GM18520 (cell line): Measurements from ENCODE around the gene USP20.
A peak's percentile ranks its signal among the peaks of the same experiment; 100 is the strongest.

Source experiments
- ATAC-seq: cut with Tn5 transposase; IDR thresholded peaks from one replicate; pipeline ENCODE4 v1.9.1; 2021; ENCODE audit not compliant: unreplicated experiment

USP20 gene

DNA sequence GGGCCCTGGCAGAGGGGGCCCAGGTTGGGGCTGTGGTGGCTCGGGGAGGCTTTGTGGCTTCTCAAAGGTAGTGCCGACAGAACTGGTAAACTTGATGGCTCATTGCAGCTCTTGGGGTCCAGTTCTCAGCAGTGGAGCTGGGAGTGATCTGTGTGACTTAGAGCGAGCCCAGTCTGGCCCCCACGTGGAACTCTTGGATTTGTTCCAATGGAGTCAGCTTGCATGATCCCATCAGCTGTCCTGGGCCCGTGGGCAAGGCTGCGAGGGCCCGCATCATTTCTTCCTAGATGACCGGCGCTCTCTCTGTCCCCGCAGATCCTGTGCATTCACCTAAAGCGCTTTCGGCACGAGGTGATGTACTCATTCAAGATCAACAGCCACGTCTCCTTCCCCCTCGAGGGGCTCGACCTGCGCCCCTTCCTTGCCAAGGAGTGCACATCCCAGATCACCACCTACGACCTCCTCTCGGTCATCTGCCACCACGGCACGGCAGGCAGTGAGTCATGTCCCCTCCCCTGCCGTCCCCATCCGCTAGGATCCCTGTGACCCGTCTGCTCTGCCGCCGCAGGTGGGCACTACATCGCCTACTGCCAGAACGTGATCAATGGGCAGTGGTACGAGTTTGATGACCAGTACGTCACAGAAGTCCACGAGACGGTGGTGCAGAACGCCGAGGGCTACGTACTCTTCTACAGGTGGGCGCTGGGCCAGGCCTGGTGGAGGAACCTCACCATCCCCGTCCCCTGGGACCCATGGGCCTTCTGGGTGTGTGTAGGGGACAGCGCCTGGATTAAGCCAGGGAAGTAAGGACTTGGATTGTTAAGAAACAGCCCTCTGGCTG, 39.2 kb downstream of the USP20 start:
- no peak for ATAC-seq

DNA sequence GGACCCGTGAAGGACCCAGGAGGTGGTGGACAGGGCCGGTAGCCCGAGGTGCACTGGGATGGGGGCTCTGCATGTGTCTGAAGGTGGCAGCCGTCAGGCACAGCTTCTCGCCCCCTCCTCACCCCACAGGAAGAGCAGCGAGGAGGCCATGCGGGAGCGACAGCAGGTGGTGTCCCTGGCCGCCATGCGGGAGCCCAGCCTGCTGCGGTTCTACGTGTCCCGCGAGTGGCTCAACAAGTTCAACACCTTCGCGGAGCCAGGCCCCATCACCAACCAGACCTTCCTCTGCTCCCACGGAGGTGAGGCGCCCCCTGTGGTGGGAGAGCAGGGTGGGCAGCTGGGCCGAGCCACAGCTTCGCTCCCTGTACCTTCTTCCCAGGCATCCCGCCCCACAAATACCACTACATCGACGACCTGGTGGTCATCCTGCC, 39.9 kb downstream of the USP20 start:
- no peak for ATAC-seq

DNA sequence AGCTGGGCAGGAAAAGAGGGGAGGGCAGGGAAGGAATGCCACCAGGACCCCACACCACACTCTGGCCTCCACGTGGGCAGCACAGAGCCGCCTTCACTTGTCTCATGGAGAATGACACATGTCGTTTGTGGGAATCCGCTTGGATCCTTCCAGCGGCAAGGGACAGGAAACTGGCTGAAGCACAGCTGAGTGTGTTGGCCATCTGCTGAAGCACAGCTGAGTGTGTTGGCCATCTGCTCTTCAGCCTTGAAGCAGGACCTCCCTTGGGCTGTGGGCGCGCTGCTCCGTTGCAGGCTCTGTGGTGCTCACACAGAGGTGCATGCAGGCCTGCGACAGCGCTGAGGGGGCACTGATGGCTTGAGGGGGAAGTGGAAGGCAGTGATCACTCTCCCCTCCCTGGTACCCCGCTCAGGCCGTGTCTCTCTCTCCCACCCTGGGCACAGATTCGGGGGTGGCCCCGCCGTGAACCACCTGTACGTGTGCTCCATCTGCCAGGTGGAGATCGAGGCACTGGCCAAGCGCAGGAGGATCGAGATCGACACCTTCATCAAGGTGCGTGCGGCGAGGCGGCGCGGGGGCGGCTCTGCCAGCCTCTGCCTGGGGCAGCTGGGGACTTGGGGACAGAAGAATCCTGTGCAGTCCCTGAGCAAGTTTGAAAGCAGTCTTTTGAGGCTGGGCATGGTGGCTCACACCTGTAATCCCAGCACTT, 40.6 kb downstream of the USP20 start:
- ATAC-seq, result no peak

DNA sequence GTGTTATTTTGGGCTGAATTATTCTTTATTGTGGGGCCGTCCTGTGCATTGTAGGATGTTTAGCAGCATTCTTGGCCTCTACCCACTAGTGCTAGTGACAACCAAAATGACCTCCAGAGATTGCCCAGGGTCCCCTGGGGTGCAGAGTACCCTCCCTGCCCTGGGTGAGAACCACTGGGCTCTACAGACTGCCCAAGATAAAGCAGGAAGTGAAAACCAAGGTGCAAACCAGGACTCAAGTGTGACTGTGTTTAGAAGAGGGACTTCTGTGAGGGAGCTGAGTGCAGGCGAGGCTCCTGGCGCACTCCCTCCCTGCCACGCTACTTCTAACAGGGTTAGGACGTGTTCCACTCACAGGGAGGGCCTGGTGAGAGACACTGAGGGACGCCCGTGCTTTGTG, 41.6 kb downstream of the USP20 start:
- ATAC-seq, result no peak

DNA sequence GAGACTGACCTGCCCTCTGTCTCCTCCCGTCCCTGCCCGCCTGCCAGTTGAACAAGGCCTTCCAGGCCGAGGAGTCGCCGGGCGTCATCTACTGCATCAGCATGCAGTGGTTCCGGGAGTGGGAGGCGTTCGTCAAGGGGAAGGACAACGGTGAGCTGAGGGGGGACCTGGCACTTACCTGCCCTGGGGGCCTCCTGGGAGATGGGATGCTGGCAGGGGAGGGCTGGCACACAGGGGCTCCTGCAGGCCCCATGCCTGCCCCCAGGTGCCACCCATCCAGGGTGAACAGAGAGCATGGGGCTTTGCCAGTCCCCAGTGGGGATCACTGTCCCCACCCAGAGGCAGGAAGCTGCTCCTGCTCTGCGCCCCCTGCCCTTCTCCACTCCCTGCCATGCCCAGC, 43.0 kb downstream of the USP20 start:
- ATAC-seq, result no peak

DNA sequence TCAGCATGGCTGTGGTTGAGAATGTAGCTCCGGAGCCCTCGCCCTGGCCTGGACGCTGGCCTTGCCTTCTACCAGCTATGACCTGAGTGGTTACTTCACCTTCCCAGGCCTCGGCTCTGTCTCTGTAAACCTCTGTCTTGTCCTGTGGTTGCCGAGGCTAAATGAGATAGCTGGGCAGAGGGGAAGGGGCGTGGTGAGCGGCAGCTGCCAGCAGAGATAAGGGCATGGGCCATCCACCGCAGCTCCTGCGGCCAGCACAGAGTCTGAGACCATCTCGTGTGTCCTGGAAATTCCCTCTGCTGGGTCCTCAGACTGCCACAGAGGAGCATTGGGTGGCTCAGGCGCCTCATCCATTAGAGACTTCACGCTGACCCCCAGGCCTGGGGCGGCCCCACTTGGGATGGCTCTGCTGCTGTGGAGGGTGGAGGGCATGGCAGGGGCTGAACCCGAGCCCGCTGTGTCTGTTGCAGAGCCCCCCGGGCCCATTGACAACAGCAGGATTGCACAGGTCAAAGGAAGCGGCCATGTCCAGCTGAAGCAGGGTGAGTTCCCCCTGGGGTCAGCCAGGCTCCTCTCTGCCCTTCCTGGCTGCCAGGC, 43.9 kb downstream of the USP20 start:
- no peak for ATAC-seq

DNA sequence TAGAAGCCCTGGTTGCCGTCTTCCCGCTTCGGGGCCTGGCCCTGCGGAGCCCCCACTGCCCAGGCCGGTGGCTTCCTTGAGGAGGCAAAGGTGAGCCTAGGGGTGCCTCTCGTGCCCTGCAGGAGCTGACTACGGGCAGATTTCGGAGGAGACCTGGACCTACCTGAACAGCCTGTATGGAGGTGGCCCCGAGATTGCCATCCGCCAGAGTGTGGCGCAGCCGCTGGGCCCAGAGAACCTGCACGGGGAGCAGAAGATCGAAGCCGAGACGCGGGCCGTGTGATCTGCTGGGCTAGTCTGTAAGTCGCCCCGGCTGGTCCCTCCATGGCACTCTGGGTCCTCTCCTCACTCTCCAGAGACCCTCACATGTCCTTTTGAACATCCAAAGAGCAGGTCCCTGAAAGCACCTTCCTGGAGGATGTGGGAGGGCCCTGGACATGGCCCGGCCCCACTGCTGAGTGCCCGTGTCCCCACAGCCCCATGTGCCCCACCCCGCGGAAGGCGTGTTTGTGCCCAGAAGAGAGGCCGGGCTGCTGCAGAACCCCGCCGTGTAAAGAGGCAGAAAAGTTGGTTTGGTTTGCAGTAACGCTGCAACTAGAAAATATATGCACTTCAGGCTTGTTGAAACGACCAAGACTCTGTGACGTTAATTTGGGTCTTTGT, 44.9 kb downstream of the USP20 start:
- ATAC-seq, result no peak

DNA sequence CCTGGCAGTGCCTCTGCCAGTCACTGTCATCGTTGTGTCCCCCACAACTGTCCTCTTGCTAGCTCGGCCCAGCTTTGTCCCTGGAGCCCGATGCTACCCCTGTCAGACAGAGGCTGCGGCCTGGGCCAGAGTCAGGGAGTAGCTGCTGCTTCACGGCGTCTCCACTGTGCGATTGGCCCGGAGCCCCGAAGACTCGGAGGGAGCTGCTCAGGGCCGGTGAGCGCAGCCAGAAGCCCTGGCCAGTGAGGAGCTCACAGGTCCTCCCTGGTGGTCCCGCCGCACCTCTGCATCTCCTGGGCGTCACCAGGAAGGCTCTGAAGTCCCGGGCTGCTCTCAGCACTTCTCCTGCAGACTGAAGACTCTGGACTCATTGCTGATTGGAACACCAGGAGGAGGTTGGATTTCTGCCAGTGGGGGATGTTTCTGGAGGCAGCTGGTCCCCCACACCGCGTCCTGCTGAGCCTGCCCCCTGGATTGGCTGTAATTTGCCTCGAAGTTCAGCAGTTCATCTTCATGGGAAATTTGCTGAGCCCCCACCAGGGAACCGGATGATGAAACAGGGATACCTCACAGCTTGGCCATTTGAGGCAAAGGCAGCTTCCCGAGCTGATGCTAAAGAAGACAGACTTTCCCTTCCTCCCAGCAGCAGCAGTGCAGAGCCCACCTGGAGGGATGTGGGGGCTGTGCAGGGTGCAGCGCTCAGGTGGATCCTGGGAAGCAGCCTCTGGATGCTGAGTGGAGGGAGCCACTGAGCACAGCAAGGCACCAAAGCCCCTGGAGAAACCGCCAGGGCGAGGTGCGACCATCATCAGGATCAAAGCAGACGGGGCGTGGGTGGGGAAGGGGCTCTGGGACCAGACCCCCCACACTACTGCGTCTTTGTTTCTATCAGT, 45.6 kb downstream of the USP20 start:
- no peak for ATAC-seq

DNA sequence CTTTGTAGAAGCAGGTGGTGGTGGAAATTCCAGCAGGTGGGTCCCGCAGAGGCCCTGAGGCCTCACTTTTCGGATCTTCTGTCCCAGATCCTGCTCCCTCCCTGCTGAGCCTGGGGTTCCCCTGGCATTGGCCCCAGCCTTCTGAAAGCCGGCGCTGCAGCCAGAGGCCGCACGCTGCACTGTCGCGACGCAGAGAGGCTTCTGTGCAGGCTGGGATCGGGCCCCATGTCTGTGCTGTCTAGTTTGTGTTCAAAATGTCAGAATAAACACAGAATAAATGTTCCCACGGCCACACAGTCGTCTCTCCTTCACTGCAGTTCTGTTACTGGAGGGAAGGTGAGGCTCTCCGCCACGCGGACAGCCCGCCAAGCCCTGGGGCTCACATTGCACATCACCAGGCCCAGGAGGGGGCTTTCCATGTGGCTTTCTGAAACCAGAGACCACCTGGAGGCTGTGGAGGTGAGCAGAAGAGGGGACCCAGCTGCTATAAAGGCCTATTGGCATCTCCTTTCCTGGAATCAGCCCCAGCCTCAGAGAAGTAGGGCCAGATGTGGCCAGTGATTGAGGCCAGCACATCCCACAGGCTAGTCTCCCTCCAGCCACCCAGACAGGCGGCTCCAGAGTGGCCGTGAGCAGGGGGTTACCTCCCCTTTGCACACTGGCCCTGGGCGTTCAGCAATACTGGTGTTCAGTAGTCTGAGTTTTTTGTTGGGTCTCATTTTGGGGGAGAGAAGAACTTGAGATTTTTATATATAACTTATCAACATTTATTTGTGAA, 46.5 kb downstream of the USP20 start:
- ATAC-seq, result no peak

DNA sequence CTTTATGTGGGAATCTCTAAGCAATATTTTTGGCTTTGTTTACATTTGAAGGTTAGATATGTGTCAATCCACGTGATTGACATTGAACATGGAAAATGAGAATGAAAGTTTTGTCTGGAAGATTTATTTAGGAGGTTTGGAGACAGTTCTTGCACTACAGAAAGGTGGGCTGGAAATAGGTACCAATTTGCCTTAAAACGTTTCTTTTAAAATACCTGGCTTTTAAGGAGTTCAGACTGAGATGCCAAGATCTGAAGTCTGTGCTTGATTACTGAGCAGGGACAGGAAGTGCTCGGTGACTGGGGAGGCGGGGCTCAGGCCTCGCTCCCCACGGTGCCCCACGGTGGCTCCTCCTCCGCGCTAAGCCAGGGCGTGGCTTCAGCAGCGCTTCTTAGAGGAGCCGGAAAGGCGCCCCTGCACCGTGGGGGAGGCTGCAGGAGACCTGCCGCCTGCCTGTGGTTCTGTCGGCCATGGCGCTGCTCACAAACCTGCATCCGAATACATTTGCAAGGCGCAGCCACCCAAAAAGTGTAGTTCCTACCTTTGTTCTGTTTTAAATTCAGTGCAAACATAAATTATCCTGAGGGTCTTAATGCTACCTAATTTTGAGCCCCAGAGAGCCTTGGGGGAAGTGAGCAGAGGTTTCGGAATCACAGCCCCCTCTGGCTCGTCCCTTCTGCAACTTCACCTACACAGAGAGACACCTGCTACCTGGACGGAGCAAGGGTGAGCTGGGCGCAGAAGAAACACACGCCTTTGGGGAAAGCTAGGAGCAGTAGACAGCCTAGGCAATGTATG, 49.2 kb downstream of the USP20 start:
- ATAC-seq, result peak; percentile 35

DNA sequence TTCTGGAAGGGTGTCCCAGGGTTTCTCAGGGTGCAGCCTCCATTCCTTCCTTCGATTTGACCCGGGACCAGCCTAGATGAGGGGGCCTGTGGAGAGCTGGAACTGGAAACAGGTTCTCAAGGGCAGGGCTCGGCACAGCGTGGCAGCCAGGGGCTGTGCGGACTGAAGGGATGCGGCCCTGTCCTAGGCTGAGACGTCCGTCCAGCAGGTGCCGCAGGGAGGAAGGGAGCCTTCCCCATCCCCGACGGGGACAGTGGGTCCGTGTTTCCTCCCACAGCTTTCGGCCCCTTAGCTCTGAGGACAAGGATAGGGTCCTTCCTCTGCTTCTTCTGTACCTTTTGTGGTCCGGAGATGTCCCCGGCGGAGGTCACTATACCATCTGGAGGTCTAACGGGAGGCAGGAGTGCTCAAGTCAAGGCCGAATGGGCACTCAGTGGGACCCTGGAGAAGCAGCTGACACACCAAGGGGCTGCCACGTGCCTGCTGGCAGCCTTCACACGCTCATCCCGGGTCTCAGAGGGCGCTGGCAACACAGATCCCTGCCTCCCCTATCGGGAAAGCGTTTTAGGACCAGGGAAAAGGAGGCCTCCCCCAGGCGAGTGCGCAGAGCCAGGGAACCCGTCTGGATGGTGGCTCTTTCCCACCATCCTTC, 49.9 kb downstream of the USP20 start:
- no peak for ATAC-seq

DNA sequence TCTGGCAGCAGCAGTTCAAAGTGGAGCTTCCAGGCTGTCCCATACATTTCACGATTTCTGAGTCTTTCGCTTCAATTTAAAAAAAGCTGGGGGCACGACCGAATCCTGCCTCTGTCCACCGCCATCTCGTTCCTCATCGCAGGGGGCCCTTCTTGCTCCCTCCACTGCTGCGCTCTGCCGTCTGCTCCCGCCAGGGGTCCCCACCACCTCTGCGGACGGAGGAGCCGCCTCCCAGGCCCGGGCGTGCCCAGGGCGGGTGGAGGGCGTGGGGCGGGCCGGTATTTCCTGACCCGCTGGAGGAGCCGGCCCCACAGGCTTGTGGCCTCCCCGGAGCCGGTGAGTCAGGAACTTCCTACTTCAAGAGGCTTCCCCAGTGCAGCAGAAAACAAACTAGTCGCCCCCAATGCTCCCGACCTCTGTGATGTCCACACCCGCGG, 50.4 kb downstream of the USP20 start:
- ATAC-seq, result no peak

DNA sequence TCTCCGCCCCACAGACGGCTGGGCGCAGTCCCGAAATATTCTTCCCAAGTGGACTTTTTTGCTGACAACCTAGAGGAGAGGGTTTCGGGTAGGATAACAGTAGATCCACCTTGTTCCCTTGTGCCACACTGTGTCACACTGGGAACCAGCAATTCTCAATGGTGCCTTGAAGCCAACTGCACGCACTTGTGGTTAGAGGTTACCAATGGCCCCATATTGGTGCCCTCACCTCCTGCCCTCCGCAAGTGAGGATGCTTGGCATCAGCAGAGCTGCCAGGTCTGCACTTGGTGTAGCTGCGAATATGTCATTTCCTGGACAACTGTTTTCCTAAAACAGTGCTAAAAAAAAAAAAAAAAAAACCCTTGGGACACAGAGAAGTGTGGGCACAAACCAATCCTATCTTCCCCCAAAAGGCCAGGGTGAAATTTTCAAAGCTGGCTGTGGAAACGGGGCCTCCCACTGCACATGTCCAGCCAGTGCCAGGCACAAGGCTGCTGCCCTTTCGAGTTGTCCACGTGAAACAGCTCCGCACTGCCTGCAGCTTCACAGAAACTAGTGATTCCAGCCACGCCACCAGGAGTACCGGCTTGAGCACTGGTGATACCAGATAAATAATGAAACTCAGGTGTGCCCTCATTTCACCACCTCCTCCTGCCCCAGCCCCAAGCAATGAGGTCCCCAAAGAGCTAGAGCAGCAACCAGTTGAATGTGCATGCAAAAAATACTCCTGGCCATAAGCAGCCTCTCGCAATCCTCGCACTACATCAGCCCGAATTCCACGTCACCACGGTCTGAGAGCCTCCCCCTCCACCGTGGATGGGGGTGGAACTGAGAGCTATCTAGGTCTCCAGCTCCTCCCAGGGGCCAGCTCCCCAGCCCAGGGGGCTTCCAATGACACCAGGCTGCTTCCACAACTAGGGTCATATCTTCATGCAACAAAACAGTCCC, 51.2 kb downstream of the USP20 start:
- no peak for ATAC-seq

DNA sequence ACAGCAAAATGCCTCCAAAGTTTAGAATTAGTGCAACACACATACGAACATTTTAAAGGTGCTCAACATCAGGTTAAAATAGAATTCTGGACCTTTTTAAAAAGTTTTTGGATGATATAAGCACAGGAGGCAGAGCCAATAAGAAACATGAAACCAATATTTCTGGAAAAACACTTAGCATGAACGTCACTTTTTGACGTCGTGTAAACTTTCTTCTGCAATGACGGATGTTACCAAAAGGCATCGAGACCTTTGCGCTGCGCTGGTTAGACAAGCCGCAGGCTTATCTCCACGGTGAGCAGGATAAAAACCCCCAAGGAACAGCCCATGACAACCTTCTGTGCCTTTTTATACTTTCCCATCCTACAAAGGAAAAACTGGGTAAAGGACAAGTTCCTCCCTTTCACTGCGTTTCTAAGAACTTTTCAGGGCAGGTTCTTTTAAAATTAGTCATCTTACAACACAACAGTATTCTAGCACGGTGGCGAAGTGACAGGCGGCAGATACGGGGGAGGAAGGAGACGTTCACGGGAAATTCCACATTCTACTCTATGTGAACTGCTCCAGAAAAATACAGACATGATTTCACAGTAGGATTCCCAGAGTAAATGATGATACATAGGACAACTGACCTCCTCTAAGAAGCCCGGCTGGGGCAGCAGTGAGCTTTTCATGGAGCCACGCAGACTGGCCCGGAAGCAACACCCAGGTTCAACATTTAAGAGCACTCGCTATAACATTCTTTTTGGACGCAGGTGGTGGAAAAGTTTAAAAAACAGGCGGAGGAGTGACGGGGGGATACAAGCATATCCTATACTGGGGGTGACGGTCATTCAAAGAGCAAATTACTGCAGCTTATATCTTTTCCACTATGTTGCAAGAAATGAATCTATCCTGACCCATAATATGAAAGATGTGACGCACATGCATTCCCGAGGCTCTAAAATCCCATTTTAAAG, 52.4 kb downstream of the USP20 start:
- no peak for ATAC-seq

DNA sequence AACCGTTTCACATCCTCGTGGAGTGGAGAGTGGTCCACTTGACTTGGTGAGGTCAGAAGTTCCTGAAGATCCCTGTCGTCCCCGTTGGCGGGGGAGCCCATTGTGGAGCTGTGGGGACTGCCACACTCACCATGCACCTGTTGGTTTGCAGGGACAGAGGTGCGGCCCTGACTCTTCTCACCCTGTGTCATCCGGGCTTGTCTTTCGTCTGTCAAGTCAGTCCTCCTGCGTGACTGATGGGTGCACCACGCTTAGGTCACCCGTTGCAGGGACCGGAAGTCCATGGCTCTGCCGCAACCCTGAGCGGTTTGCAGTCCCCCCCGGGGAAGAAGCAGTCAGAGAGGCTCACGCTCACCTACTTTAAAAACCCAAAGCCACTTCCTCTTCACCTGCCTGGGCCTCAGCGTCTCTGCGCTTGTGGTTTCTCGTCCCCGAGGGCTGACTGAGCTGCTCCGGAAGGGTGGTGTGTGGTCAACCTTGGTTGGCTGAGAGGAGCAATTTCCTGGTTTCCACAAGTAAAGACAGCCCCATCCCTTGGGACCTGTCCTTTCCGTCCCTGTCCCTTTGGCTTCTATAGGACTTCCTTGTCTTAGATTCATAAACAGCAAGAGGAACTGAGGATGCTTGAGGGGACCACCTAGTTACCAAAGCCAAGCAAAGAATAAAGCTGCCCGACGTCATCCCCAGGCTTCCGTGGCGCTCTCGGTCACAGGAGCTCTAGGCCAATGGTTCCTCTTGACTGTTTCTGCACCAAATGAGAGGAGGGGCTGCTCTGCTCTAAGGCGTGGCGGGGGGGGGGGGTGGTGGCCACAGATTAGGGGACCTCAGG, 53.2 kb downstream of the USP20 start:
- peak; percentile 50 for ATAC-seq
